ENCODE measurements around the gene CREBBP.

Gene CREBBP

GRCh38 chr16:3825940-3826339 is 54.6 kb downstream of the CREBBP start:
- no peak for TF ChIP-seq CTCF (IDR thresholded peaks at IDR 0.05; ENCODE audit: control insufficient read depth, insufficient read depth, low read depth, low read length, missing control alignments)

GRCh38 chr16:3825103-3825502 is 55.4 kb downstream of the CREBBP start:
- no peak for DNase-seq (ENCODE audit: low read depth)
- no peak for TF ChIP-seq CTCF (IDR thresholded peaks at IDR 0.05; ENCODE audit: control insufficient read depth, insufficient read depth, low read depth, low read length, missing control alignments)
- H3K4me3 ChIP-seq (ENCODE audit: control insufficient read depth, low read depth, low read length), result no peak overlapping the region

More at GRCh38 chr16:3825940-3826339, 54.6 kb downstream of the CREBBP start:
- no peak for DNase-seq (ENCODE audit: low read depth)
- H3K4me3 ChIP-seq (ENCODE audit: control insufficient read depth, low read depth, low read length), result no peak overlapping the region

- no peak for DNase-seq (ENCODE audit: low read depth)
- TF ChIP-seq CTCF (IDR thresholded peaks at IDR 0.05; ENCODE audit: control insufficient read depth, insufficient read depth, low read depth, low read length, missing control alignments), result no peak
Measured at GRCh38 chr16:3824121-3824795, 56.3 kb downstream of the CREBBP start.

GRCh38 chr16:3823427-3823826 is 57.1 kb downstream of the CREBBP start:
- DNase-seq (ENCODE audit: low read depth), result no peak
- no peak overlapping the region for H3K4me3 ChIP-seq (ENCODE audit: control insufficient read depth, low read depth, low read length)
- no peak for TF ChIP-seq CTCF (IDR thresholded peaks at IDR 0.05; ENCODE audit: control insufficient read depth, insufficient read depth, low read depth, low read length, missing control alignments)

More at GRCh38 chr16:3824121-3824795, 56.3 kb downstream of the CREBBP start:
- no peak overlapping the region for H3K4me3 ChIP-seq (ENCODE audit: control insufficient read depth, low read depth, low read length)

GRCh38 chr16:3822366-3823045 is 58.0 kb downstream of the CREBBP start:
- peak; percentile 7 for DNase-seq (ENCODE audit: low read depth)
- TF ChIP-seq CTCF (IDR thresholded peaks at IDR 0.05; ENCODE audit: control insufficient read depth, insufficient read depth, low read depth, low read length, missing control alignments), result no peak
- H3K4me3 ChIP-seq (ENCODE audit: control insufficient read depth, low read depth, low read length), result no peak overlapping the region

- H3K4me3 ChIP-seq (ENCODE audit: control insufficient read depth, low read depth, low read length), result no peak overlapping the region
Measured at GRCh38 chr16:3821184-3821583, 59.3 kb downstream of the CREBBP start.

More at GRCh38 chr16:3821184-3821583, 59.3 kb downstream of the CREBBP start:
- no peak for DNase-seq (ENCODE audit: low read depth)
- no peak for TF ChIP-seq CTCF (IDR thresholded peaks at IDR 0.05; ENCODE audit: control insufficient read depth, insufficient read depth, low read depth, low read length, missing control alignments)
